Lower lobe of right lung (tissue), 2 donors: ENCODE measurements around the gene CTSE. TPM values are rescaled to one million over a fixed set of nuclear protein-coding genes. Genes with fewer than 3 reads are reported as not detected.

Experiments used
- ATAC-seq, 2 donors: fragments of 200-7000 bp; cut with Tn5 transposase; one replicate each; pipeline ENCODE4 v1.9.1; 2020 to 2022; ENCODE audit warnings: mild to moderate bottlenecking in 2 of 2, moderate library complexity in 2 of 2
- DNase-seq: peaks from one replicate; pipeline ENCODE4 v3.0.0-alpha.2; 2020
- H3K27ac ChIP-seq: fragments of 200-600 bp; one replicate; pipeline ENCODE4 v1.8.0; 2022
- H3K27me3 ChIP-seq: fragments of 200-600 bp; one replicate; pipeline ENCODE4 v1.8.0; 2022; ENCODE audit warnings: low read depth
- H3K36me3 ChIP-seq: fragments of 200-600 bp; one replicate; pipeline ENCODE4 v1.8.0; 2022; ENCODE audit warnings: mild to moderate bottlenecking
- H3K4me1 ChIP-seq: fragments of 200-600 bp; one replicate; pipeline ENCODE4 v1.8.0; 2022
- H3K4me3 ChIP-seq: fragments of 200-600 bp; one replicate; pipeline ENCODE4 v1.8.0; 2022; ENCODE audit warnings: mild to moderate bottlenecking
- H3K9me3 ChIP-seq: fragments of 200-600 bp; one replicate; pipeline ENCODE4 v1.8.0; 2022
- intact Hi-C: fragments of 100-400 bp; cut with DNase I; formaldehyde crosslinking; loops from one replicate; pipeline ENCODE4 v1.11.0; 2022
- total RNA-seq: library from RNA; stranded (reverse); fragmentation: NEBNext Ultra II Directional; extraction: Animal tissue kit (Norgen Biotek cat#: 25700); gene quantifications from one replicate; pipeline ENCODE4 v1.2.1, GENCODE V29; 2021
- TF ChIP-seq, protein P1 (sequence below): fragments of 200-600 bp; IDR thresholded peaks from one replicate; pipeline ENCODE4 v1.8.0; 2022; ENCODE audit warnings: antibody characterized with exemption, mild to moderate bottlenecking
- donor health status: DM: no; HTN: yes; CAD: no; lungs with severe emphysema.

CTSE gene
- total RNA-seq, 1 donor from 2014 or later, result 63.6 TPM

DNA sequence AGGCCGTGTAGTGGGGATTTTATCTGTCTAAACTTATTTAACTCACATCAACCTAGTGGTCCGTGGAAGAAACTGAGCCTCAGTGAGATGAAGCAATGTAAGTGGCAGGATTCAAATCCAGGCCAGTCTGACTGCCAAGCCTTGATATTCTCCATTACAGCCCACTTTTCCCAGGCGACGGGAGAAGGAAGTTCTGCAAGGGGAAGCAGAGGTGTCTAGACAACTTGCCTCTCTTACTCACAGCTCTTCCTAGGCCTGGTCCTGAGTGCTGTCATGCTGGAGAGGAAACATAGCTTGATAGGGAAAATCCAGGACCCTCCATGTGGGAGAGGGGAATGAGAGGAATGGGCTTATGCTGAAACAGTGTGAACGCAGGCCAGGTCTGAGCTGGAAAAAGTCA lies 9.1 kb downstream of the CTSE start:
- no peaks in the 10 kb centered on the region for H3K36me3 ChIP-seq
- ATAC-seq (no peak), DNase-seq (no peak)
- intact Hi-C loops, result no loop called here
- TF ChIP-seq, protein P1, sequence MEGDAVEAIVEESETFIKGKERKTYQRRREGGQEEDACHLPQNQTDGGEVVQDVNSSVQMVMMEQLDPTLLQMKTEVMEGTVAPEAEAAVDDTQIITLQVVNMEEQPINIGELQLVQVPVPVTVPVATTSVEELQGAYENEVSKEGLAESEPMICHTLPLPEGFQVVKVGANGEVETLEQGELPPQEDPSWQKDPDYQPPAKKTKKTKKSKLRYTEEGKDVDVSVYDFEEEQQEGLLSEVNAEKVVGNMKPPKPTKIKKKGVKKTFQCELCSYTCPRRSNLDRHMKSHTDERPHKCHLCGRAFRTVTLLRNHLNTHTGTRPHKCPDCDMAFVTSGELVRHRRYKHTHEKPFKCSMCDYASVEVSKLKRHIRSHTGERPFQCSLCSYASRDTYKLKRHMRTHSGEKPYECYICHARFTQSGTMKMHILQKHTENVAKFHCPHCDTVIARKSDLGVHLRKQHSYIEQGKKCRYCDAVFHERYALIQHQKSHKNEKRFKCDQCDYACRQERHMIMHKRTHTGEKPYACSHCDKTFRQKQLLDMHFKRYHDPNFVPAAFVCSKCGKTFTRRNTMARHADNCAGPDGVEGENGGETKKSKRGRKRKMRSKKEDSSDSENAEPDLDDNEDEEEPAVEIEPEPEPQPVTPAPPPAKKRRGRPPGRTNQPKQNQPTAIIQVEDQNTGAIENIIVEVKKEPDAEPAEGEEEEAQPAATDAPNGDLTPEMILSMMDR, result no peak
- no peaks in the 10 kb centered on the region for H3K9me3 ChIP-seq
- H3K27ac ChIP-seq, result no peak overlapping the region
- no peak overlapping the region for H3K4me3 ChIP-seq
- no peaks in the 10 kb centered on the region for H3K4me1 ChIP-seq
- H3K27me3 ChIP-seq, result no peaks in the 10 kb centered on the region

DNA sequence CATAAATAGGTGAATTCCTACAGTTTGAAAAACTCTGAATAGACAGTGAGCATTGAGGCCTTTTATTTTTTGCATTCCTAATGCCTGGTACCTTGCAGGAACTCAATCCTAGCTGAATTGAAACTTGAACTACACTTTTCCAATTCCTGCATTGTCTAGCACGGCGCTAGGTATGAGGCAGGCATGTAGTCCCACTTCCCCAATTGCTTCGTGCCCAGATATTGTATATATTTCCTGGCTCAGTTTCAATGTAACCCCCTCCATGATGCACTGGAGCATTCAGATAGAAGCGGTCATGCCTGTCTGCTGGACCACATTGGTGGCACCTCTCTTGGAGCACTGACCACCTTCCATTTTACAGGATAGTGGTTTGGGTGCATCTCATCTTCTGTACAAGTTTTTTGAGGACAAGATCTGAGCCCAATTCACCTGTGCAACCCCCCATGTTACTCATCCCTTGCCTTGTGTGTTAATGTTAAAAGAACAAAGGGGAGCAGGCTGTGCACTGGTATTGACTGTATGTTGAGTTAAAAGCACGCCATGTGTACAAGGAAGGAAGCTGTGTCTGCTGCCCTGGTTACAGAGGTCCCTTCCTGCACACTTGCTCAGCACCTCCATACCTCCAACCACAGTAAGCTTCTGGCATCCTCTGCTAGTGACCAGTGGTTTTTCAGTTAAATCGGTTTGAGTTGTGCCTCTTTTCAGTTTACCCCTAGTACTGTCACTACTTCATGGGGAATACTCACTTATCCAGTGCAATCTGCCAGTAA lies 10.5 kb downstream of the CTSE start:
- H3K27ac ChIP-seq, result no peak overlapping the region
- no peaks in the 10 kb centered on the region for H3K4me1 ChIP-seq
- no peaks in the 10 kb centered on the region for H3K27me3 ChIP-seq
- intact Hi-C loops, result no loop called here
- no peak overlapping the region for H3K4me3 ChIP-seq
- no peaks in the 10 kb centered on the region for H3K36me3 ChIP-seq
- ATAC-seq (no peak), DNase-seq (no peak)
- TF ChIP-seq, protein P1, result no peak
- no peaks in the 10 kb centered on the region for H3K9me3 ChIP-seq

DNA sequence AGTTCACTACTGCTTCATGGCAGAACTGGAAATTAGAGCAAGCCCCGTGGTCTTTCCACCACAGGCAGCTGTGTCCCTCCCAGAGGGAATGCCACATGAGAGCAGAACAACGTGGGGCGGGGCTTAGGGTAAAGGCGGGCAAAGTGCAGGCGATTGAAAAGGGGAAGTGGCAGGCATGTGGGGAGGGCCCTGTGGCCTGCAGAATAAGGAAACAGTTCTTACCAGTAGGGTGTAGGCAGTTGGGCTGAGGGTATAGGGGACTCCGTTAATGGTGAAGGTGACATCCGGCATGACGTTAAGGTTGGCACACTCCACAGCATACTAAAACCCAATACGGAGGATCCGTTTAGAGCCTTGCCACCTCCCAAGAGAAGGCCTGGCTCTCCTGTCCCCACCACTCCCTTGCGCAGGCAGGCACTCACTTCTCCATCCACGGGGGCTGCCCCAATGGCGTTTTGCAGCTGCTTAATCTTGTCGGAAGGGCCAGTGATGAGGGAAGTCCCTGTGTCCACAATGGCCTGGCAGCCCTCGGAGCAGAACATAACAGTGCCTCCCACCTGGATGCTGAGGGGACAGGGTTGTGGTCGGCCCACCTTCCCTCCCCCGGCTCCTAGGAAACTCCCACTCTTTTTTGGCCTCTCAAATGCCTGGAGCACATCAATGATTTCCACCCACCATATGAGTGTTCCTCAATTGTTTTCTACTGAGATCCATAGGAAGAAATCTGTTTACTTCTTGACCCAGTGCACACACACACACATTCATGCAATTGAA lies 11.4 kb downstream of the CTSE start:
- intact Hi-C loops, result no loop called here
- Histone ChIP-seq H3K36me3 (no peaks in the 10 kb centered on the region), H3K27me3 (no peaks in the 10 kb centered on the region), H3K27ac (peak overlapping the region; percentile 48), H3K4me3 (no peak overlapping the region), H3K4me1 (no peaks in the 10 kb centered on the region), H3K9me3 (no peaks in the 10 kb centered on the region)
- ATAC-seq, result peak; percentile 86 to 96
- TF ChIP-seq, protein P1, result no peak
- DNase-seq, result peak; percentile 91

DNA sequence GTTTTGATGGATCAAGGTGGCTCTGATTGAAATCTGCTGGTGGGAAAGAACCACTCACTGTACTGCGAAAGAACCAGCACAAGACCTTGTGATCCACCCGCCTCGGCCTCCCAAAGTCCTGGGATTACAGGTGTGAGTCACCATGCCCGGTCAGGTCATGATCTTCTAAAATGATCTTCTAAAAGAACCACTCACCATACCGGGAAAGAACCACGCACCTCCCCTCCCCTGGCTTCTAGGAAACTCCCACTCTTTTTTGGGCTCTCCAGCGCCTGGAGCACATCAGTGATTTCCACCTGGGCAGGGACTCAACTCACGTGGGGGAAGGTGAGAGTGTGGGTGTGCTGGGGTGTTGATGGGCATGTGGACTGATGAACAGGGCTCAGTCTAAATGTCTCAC lies 12.6 kb downstream of the CTSE start:
- Histone ChIP-seq H3K27ac (no peak overlapping the region), H3K27me3 (no peaks in the 10 kb centered on the region), H3K36me3 (no peaks in the 10 kb centered on the region), H3K4me3 (no peak overlapping the region), H3K9me3 (no peaks in the 10 kb centered on the region), H3K4me1 (no peaks in the 10 kb centered on the region)
- TF ChIP-seq, protein P1, result no peak
- intact Hi-C loops, result no loop called here
- ATAC-seq (no peak), DNase-seq (no peak)

DNA sequence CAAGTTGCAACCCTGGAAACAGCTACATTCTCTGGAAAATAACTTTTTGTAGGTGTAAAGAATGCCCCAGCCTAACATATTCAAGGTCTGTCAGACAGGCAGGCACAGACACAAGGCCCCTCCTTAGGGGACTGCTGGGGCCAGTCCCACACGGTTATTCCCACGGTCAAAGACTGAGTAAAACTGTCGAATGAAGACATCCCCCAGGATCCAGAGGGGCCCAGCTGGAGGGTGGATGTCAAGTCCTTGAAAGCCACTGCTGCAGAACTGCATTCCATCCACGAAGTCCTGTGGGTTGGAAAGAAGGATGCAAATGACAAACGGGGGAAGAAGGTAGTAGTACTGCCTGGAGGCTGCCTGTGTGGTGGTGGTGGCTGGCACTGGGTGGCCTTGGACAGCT lies 13.6 kb downstream of the CTSE start:
- Histone ChIP-seq H3K36me3 (no peaks in the 10 kb centered on the region), H3K4me1 (no peaks in the 10 kb centered on the region), H3K4me3 (no peak overlapping the region), H3K27ac (no peak overlapping the region), H3K27me3 (no peaks in the 10 kb centered on the region), H3K9me3 (no peaks in the 10 kb centered on the region)
- ATAC-seq (no peak), DNase-seq (no peak)
- TF ChIP-seq, protein P1, result no peak
- intact Hi-C loops, result no loop called here
